DOHH2 (cell line): Measurements from ENCODE around the gene TAAR1.

Source experiments
- CTCF ChIP-seq: fragments of 200-600 bp; sonication (generic); IDR thresholded peaks from one replicate; pipeline ENCODE4 v1.5.1; 2014; ENCODE audit warnings: antibody characterized with exemption, mild to moderate bottlenecking, low read depth, low read length; ENCODE audit not compliant: poor library complexity, severe bottlenecking
- EZH2phosphoT487 ChIP-seq: fragments of 200-600 bp; sonication (generic); IDR thresholded peaks from 2 replicates; pipeline ENCODE4 v1.6.1; 2017; ENCODE audit warnings: borderline replicate concordance, mild to moderate bottlenecking, antibody characterized with exemption, low read length, moderate library complexity, mixed read lengths

DNA sequence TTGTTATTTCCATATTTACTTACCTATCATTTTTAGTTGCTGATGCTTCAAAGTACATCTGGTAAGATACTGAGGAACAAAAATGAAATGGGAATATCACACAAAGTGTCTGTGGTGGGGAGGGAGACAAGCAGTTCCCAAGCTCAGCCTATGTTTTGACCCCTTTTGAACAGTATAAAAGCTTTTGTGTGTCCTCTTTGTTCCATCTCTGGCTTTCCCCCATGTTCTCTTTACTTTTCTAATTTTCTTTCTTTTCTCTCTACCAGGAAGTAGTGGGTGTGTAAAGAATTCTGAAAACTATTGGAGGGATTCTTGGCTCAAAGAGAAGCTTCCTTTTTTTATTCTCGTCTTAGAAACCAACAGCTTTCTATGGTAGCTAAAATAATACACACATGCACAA, 42.3 kb downstream of the TAAR1 start:
- no peak for TF ChIP-seq CTCF
- TF ChIP-seq EZH2phosphoT487: no peak
